Endothelial cell of umbilical vein (primary cell): Measurements from ENCODE around the gene ENTPD6. TPM values are rescaled to one million over a fixed set of nuclear protein-coding genes. Genes with fewer than 3 reads are reported as not detected.

Source experiments
- BruUV-seq: library from RNA; stranded (reverse); fragments of 400-500 nt; replicated peaks from 2 replicates; lab custom pipeline; 2021; lab: Mats Ljungman, UMichigan
- CTCF ChIA-PET: fragments of 300-600, 350-600 bp; sonication (Branson Sonifier 250); formaldehyde crosslinking; loops from one replicate; lab custom pipeline; 2021; ENCODE audit warnings: antibody characterized with exemption, inconsistent platforms; lab: Charles Lee
- POLR2A ChIA-PET: fragments of 300-600, 350-600 bp; sonication (Branson Sonifier 250); formaldehyde crosslinking; loops from one replicate; lab custom pipeline; 2021; ENCODE audit warnings: antibody characterized with exemption, inconsistent platforms; lab: Charles Lee
- DNase-seq: peaks from one replicate; pipeline ENCODE4 v3.0.0-alpha.2; 2011; ENCODE audit warnings: low read depth, low spot score
- FAIRE-seq: peaks from 2 replicates; lab custom pipeline; 2011; peaks lifted over from hg19 to GRCh38; lab: Jason Lieb, UNC
- H2AFZ ChIP-seq: 2 replicates; pipeline ENCODE4 v1.6.0; 2012; ENCODE audit warnings: low read depth, low read length, control low read depth, inconsistent platforms
- H3K27ac ChIP-seq: 2 replicates; pipeline ENCODE4 v1.5.1; 2011; ENCODE audit warnings: low read depth, mild to moderate bottlenecking, control low read depth, low read length, moderate library complexity; ENCODE audit not compliant: insufficient read depth
- H3K27me3 ChIP-seq, 2 experiments: 2 replicates each; pipeline versions ENCODE4 v1.6.0 to v1.6.1; 2011; ENCODE audit warnings: low read length in 2 of 2, mixed read lengths in 1 of 2; ENCODE audit not compliant: control insufficient read depth in 2 of 2, insufficient read depth in 2 of 2
- H3K36me3 ChIP-seq, 2 experiments: 2 replicates in 1 of 2; 3 replicates in 1 of 2; pipeline ENCODE4 v1.5.1; 2011; ENCODE audit warnings: low read length in 2 of 2, mild to moderate bottlenecking in 1 of 2, moderate library complexity in 1 of 2; ENCODE audit not compliant: control insufficient read depth in 2 of 2, insufficient read depth in 2 of 2; ENCODE audit errors: extremely low read depth in 1 of 2
- H3K4me1 ChIP-seq: 3 replicates; pipeline ENCODE4 v1.5.1; 2011; ENCODE audit warnings: mild to moderate bottlenecking, low read length; ENCODE audit not compliant: control insufficient read depth, insufficient read depth; ENCODE audit errors: extremely low read depth
- H3K4me2 ChIP-seq: 2 replicates; pipeline ENCODE4 v1.6.1; 2011; ENCODE audit warnings: low read length, control low read depth, mixed read lengths; ENCODE audit not compliant: insufficient read depth
- H3K4me3 ChIP-seq, 3 experiments: fragments of 200-600 bp in 1 of 3; sonication (generic), shearing (Covaris generic) in 1 of 3; replicated peaks in 1 of 3; 2 replicates each; pipeline ENCODE4 v1.5.1; 2011 to 2016; ENCODE audit warnings: control low read depth in 3 of 3, low read length in 3 of 3, mild to moderate bottlenecking in 2 of 3, inconsistent platforms in 1 of 3, low read depth in 1 of 3, moderate library complexity in 1 of 3; ENCODE audit not compliant: insufficient read depth in 1 of 3
- H3K79me2 ChIP-seq: 2 replicates; pipeline ENCODE4 v1.6.0; 2012; ENCODE audit warnings: low read length, inconsistent platforms; ENCODE audit not compliant: control insufficient read depth, insufficient read depth
- H3K9ac ChIP-seq: replicated peaks from 2 replicates; pipeline ENCODE3; 2011; ENCODE audit warnings: low read length, control low read depth; ENCODE audit not compliant: insufficient read depth; ENCODE audit errors: extremely low read depth
- H3K9me1 ChIP-seq: replicated peaks from 3 replicates; pipeline ENCODE4 v1.6.0; 2011; ENCODE audit warnings: mild to moderate bottlenecking, low read length; ENCODE audit not compliant: control insufficient read depth, insufficient read depth; ENCODE audit errors: extremely low read depth
- H3K9me3 ChIP-seq: replicated peaks from 2 replicates; pipeline ENCODE4 v1.5.1; 2012; ENCODE audit warnings: low read length, inconsistent platforms; ENCODE audit not compliant: control insufficient read depth, insufficient read depth
- H4K20me1 ChIP-seq: replicated peaks from 2 replicates; pipeline ENCODE3; 2011; ENCODE audit warnings: mild to moderate bottlenecking, low read length; ENCODE audit not compliant: control insufficient read depth, insufficient read depth; ENCODE audit errors: extremely low read depth
- FOS ChIP-seq: IDR thresholded peaks from 2 replicates; pipeline ENCODE4 v1.6.1; 2011; ENCODE audit warnings: mild to moderate bottlenecking, low read length, moderate library complexity, borderline replicate concordance; ENCODE audit not compliant: insufficient read depth
- GATA2 ChIP-seq: IDR thresholded peaks from 2 replicates; pipeline ENCODE4 v1.7.0; 2011; ENCODE audit warnings: low read depth, mild to moderate bottlenecking, moderate library complexity, mixed read lengths, low read length; ENCODE audit not compliant: insufficient read length, insufficient read depth
- JUN ChIP-seq: IDR thresholded peaks from 2 replicates; pipeline ENCODE4 v1.6.1; 2011; ENCODE audit warnings: borderline replicate concordance, low read depth; ENCODE audit not compliant: insufficient read length, insufficient read depth
- POLR2A ChIP-seq: IDR thresholded peaks from 2 replicates; pipeline ENCODE4 v1.6.1; 2012; ENCODE audit warnings: low read depth, mild to moderate bottlenecking, control low read depth, low read length
- dilution Hi-C: fragments of 300-500 bp; cut with MboI; formaldehyde crosslinking; loops from one replicate; pipeline ENCODE4 v1.15.0; 2019; ENCODE audit warnings: low sequenced_read_pairs; ENCODE audit not compliant: extremely low pct_ligation_motif_present
- intact Hi-C: fragments of 100-400 bp; cut with micrococcal nuclease; formaldehyde crosslinking; loops from one replicate; pipeline ENCODE4 v1.10.0; 2022
- polyA plus RNA-seq, 4 experiments: library from polyadenylated mRNA; depleted of rRNA in 3 of 4; stranded (reverse) in 3 of 4; unstranded in 1 of 4; fragments of >200 nt; gene quantifications; 2 replicates each; pipeline versions ENCODE4 v1.2.1 to v1.2.3, GENCODE V29; 2011 to 2012; ENCODE audit warnings: missing spikeins in 1 of 4
- total RNA-seq: library from RNA; stranded (reverse); gene quantifications from 2 replicates; pipeline ENCODE4 v1.2.3, GENCODE V29; 2021
- TF ChIP-seq, protein P1 (sequence below), 2 donors: IDR thresholded peaks; 1 replicate in 1 of 2; 2 replicates in 1 of 2; pipeline ENCODE4 v1.5.1; 2011; ENCODE audit warnings: low read length in 2 of 2, mild to moderate bottlenecking in 2 of 2, moderate library complexity in 2 of 2, control low read depth in 1 of 2, inconsistent platforms in 1 of 2, low read depth in 1 of 2; ENCODE audit not compliant: insufficient read depth in 1 of 2; ENCODE audit errors: extremely low read depth in 1 of 2

Gene ENTPD6
- total and polyA plus RNA-seq, 2 donors (not counting 3 experiments of a cell fraction or from before 2014, with no cell fraction given): 51.2 to 86.3 TPM

DNA sequence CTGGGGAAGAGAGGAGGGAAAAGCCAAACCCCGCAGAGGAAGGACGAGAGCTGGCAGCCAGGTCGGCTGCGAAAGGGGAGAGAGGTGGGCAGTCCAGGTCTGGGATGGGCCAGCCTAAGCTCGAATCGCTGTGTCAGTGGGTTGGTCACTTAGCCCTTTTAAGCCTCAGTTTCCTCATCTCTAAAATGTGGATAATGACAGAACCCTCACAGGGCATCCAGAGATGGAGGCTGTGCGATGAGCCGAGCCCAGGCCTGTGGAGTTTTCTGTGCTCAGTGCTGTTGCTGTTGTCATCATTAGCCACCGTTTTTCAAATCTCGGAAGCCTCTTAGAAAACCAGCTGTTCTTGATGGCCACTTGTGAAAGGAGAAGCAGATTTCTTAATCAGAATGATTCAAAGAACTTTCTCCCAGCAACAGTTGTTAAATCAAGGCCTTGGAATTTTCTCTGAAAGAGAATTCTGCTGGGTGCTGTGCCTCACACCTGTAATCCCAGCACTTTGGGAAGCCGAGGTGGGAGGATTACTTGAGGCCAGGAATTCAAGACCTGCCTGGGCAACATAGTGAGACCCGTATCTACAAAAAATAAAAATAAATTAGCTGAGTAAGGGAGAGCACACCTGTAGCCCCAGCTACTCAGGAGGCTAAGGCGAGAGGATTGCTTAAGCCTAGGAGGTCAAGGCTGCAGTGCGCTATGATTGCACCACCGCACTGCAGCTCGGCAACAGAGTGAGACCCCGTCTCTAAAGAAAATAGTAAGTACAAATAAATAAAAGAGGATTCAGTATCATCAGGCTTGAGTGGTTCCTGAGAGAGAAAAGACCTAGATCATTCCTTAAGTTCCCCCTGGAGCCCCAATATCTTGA is 46.3 kb upstream of the ENTPD6 start:
- no peaks in the 10 kb centered on the region for H3K9me3 ChIP-seq
- H3K9me1 ChIP-seq: no peaks in the 10 kb centered on the region
- H3K79me2 ChIP-seq: no peaks in the 10 kb centered on the region
- peaks cover 3% of the 10 kb centered on the region for H3K4me1 ChIP-seq
- ChIA-PET CTCF (interaction anchor here (0.9 to 1.2 kb wide), 3 partner anchors 11 to 98 kb away, joined by 3 to 4 read pairs (median 4); partner anchors contain the start of genes ENTPD6 and PYGB), POLR2A (no interaction called here)
- peak overlapping the region; percentile 31 for H3K4me2 ChIP-seq
- dilution Hi-C loops (no loop called here), intact Hi-C loops (no loop called here)
- H3K27me3 ChIP-seq: peaks cover 14 to 17% of the 10 kb centered on the region in 2 experiments
- BruUV-seq: no TSS peak
- H3K9ac ChIP-seq: no peak overlapping the region
- no peaks in the 10 kb centered on the region for H3K36me3 ChIP-seq
- H3K4me3 ChIP-seq: no peak overlapping the region
- FAIRE-seq: no peak
- DNase-seq: no peak
- no peaks in the 10 kb centered on the region for H4K20me1 ChIP-seq
- H3K27ac ChIP-seq: no peak overlapping the region
- peak overlapping the region; percentile 65 for H2AFZ ChIP-seq
- TF ChIP-seq FOS (no peak), POLR2A (no peak), GATA2 (no peak), JUN (no peak)
- TF ChIP-seq, protein P1, sequence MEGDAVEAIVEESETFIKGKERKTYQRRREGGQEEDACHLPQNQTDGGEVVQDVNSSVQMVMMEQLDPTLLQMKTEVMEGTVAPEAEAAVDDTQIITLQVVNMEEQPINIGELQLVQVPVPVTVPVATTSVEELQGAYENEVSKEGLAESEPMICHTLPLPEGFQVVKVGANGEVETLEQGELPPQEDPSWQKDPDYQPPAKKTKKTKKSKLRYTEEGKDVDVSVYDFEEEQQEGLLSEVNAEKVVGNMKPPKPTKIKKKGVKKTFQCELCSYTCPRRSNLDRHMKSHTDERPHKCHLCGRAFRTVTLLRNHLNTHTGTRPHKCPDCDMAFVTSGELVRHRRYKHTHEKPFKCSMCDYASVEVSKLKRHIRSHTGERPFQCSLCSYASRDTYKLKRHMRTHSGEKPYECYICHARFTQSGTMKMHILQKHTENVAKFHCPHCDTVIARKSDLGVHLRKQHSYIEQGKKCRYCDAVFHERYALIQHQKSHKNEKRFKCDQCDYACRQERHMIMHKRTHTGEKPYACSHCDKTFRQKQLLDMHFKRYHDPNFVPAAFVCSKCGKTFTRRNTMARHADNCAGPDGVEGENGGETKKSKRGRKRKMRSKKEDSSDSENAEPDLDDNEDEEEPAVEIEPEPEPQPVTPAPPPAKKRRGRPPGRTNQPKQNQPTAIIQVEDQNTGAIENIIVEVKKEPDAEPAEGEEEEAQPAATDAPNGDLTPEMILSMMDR (IDR thresholded peaks at IDR 0.05; ENCODE audit: extremely low read depth in 1 of 2, insufficient read depth in 1 of 2, low read depth in 1 of 2, low read length in 2 of 2): no peak
